Keratinocyte (primary cell): ENCODE measurements around the gene S100A7A. TPM values are rescaled to one million over a fixed set of nuclear protein-coding genes. Genes with fewer than 3 reads are reported as not detected.

ENCODE experiments used
- DNase-seq: peaks from one replicate; pipeline ENCODE4 v3.0.0-alpha.2; 2011; ENCODE audit warnings: low read depth, missing footprints, low spot score
- FAIRE-seq: peaks from 2 replicates; lab custom pipeline; 2011; peaks lifted over from hg19 to GRCh38; lab: Jason Lieb, UNC
- H2AFZ ChIP-seq: 2 replicates; pipeline ENCODE4 v1.6.0; 2012; ENCODE audit warnings: low read length, control low read depth, inconsistent platforms; ENCODE audit not compliant: control insufficient read depth
- H3K27ac ChIP-seq: 2 replicates; pipeline ENCODE4 v1.5.1; 2011; ENCODE audit warnings: low read length; ENCODE audit not compliant: control insufficient read depth, insufficient read depth
- H3K27me3 ChIP-seq: 3 replicates; pipeline ENCODE4 v1.6.0; 2011; ENCODE audit warnings: low read length; ENCODE audit not compliant: control insufficient read depth, insufficient read depth; ENCODE audit errors: extremely low read depth
- H3K36me3 ChIP-seq, 2 experiments: 2 replicates in 1 of 2; 3 replicates in 1 of 2; pipeline ENCODE4 v1.5.1; 2011; ENCODE audit warnings: low read length in 2 of 2, mild to moderate bottlenecking in 1 of 2; ENCODE audit not compliant: control insufficient read depth in 2 of 2, insufficient read depth in 2 of 2; ENCODE audit errors: extremely low read depth in 1 of 2
- H3K4me1 ChIP-seq: 3 replicates; pipeline ENCODE4 v1.5.1; 2011; ENCODE audit warnings: low read length; ENCODE audit not compliant: control insufficient read depth, insufficient read depth; ENCODE audit errors: extremely low read depth
- H3K4me2 ChIP-seq: 3 replicates; pipeline ENCODE4 v1.6.0; 2011; ENCODE audit warnings: low read depth, low read length; ENCODE audit not compliant: control insufficient read depth, insufficient read depth; ENCODE audit errors: extremely low read depth
- H3K4me3 ChIP-seq, 3 experiments: fragments of 200-600 bp in 1 of 3; sonication (generic) in 1 of 3; 2 replicates in 2 of 3; 3 replicates in 1 of 3; pipeline ENCODE4 v1.5.1; 2011 to 2016; ENCODE audit warnings: low read length in 3 of 3, mild to moderate bottlenecking in 3 of 3, control low read depth in 2 of 3, inconsistent platforms in 1 of 3, low read depth in 1 of 3, mixed read lengths in 1 of 3, mixed run types in 1 of 3, moderate library complexity in 1 of 3; ENCODE audit not compliant: control insufficient read depth in 2 of 3, insufficient read depth in 2 of 3; ENCODE audit errors: extremely low read depth in 1 of 3
- H3K79me2 ChIP-seq: 2 replicates; pipeline ENCODE4 v1.6.0; 2012; ENCODE audit warnings: low read length; ENCODE audit not compliant: control insufficient read depth, insufficient read depth
- H3K9ac ChIP-seq: 3 replicates; pipeline ENCODE4 v1.6.0; 2011; ENCODE audit warnings: low read length; ENCODE audit not compliant: control insufficient read depth, insufficient read depth; ENCODE audit errors: extremely low read depth
- H3K9me1 ChIP-seq: 3 replicates; pipeline ENCODE4 v1.6.0; 2011; ENCODE audit warnings: low read length; ENCODE audit not compliant: control insufficient read depth, insufficient read depth; ENCODE audit errors: extremely low read depth
- H3K9me3 ChIP-seq: 2 replicates; pipeline ENCODE4 v1.5.1; 2012; ENCODE audit warnings: low read depth, low read length; ENCODE audit not compliant: control insufficient read depth
- H4K20me1 ChIP-seq: 3 replicates; pipeline ENCODE4 v1.6.0; 2011; ENCODE audit warnings: low read length; ENCODE audit not compliant: control insufficient read depth, insufficient read depth; ENCODE audit errors: extremely low read depth
- EZH2 ChIP-seq: IDR thresholded peaks from one replicate; pipeline ENCODE4 v1.6.1; 2012; ENCODE audit warnings: inconsistent platforms, mild to moderate bottlenecking, low read length, moderate library complexity
- dilution Hi-C: fragments of 300-500 bp; cut with MboI; formaldehyde crosslinking; loops from one replicate; pipeline ENCODE4 v1.7.0; 2020; ENCODE audit warnings: low sequenced_read_pairs; ENCODE audit not compliant: extremely low pct_ligation_motif_present
- polyA plus RNA-seq, 5 experiments: library from polyadenylated mRNA; depleted of rRNA in 3 of 5; stranded (reverse) in 3 of 5; stranded (forward) in 1 of 5; unstranded in 1 of 5; fragments of >200 nt; gene quantifications; 1 replicate in 1 of 5; 2 replicates in 3 of 5; 3 replicates in 1 of 5; pipeline versions ENCODE4 v1.2.1 to v1.2.3, GENCODE V29; 2011 to 2012; ENCODE audit warnings: missing spikeins in 2 of 5, low read depth in 1 of 5, low replicate concordance in 1 of 5
- TF ChIP-seq, protein P1 (sequence below), 3 experiments: IDR thresholded peaks in 1 of 3; conservative IDR thresholded peaks in 1 of 3; optimal IDR thresholded peaks in 1 of 3; 2 replicates in 2 of 3; 3 replicates in 1 of 3; pipeline versions ENCODE3 to v1.5.1; 2011; ENCODE audit warnings: low read length in 3 of 3, mild to moderate bottlenecking in 3 of 3, moderate library complexity in 2 of 3, control low read depth in 1 of 3, inconsistent platforms in 1 of 3; ENCODE audit not compliant: insufficient read depth in 2 of 3; ENCODE audit errors: extremely low read depth in 1 of 3

Gene S100A7A
- polyA plus RNA-seq, 1 donor (not counting 4 experiments of a cell fraction or from before 2014, with no cell fraction given) = not detected

DNA sequence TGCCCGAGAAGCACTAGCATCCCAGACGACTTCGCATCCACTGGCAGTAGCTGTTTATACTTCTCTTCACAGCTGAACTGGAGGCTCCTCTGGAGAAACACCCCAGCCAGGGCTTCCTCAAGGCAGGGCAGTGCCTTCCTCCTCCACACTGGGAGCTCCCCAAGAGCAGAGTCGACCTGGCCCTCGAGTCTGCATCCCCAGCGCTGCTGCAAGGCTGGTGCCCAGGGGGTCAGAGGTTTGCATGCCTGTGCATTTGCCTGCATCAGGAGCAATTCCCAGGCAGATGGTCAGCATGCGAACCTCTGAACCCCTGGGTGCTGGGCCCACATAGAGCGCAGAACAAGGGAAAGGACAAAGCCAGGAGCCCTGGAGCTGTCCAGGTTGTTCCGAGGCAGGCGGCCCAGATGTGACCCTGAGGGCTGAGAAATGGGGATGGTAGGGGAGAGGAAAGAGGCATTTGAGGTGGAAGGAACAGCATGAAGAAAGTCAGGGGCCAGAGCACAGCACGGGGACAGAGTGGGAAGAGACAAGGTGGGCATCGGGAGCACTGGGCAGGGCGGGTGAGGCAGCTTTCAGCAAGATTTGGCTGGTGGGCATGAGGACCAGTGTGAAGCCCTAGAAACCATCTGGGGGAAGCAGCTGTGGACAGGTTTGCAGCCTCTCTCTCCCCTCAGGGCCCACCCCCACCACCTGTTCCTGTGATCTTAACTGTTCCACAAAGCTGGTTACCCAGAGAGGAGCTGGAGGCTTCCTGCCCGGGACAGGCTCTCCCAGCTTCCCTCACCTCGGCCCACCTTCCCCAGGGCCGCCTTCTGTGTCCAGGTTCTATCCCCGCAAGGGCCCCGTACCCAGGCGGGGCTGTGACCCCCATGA lies 19.0 kb upstream of the S100A7A start:
- Histone ChIP-seq H3K9me3 (no peaks in the 10 kb centered on the region), H3K9me1 (no peaks in the 10 kb centered on the region), H2AFZ (no peak overlapping the region), H3K27me3 (peaks cover 18% of the 10 kb centered on the region), H3K36me3 (no peaks in the 10 kb centered on the region), H3K9ac (no peak overlapping the region), H3K79me2 (no peaks in the 10 kb centered on the region), H3K4me1 (peaks cover 10% of the 10 kb centered on the region), H3K27ac (no peak overlapping the region), H3K4me3 (no peak overlapping the region), H4K20me1 (no peaks in the 10 kb centered on the region), H3K4me2 (no peak overlapping the region)
- no peak for FAIRE-seq
- dilution Hi-C loops = no loop called here
- DNase-seq = no peak
- TF ChIP-seq EZH2 = no peak
- TF ChIP-seq, protein P1, sequence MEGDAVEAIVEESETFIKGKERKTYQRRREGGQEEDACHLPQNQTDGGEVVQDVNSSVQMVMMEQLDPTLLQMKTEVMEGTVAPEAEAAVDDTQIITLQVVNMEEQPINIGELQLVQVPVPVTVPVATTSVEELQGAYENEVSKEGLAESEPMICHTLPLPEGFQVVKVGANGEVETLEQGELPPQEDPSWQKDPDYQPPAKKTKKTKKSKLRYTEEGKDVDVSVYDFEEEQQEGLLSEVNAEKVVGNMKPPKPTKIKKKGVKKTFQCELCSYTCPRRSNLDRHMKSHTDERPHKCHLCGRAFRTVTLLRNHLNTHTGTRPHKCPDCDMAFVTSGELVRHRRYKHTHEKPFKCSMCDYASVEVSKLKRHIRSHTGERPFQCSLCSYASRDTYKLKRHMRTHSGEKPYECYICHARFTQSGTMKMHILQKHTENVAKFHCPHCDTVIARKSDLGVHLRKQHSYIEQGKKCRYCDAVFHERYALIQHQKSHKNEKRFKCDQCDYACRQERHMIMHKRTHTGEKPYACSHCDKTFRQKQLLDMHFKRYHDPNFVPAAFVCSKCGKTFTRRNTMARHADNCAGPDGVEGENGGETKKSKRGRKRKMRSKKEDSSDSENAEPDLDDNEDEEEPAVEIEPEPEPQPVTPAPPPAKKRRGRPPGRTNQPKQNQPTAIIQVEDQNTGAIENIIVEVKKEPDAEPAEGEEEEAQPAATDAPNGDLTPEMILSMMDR (optimal IDR thresholded peaks at IDR 0.05 in 1 of 3, IDR thresholded peaks at IDR 0.05 in 1 of 3, conservative IDR thresholded peaks at IDR 0.05 in 1 of 3; ENCODE audit: extremely low read depth in 1 of 3, insufficient read depth in 2 of 3, low read length in 3 of 3) = no peak

DNA sequence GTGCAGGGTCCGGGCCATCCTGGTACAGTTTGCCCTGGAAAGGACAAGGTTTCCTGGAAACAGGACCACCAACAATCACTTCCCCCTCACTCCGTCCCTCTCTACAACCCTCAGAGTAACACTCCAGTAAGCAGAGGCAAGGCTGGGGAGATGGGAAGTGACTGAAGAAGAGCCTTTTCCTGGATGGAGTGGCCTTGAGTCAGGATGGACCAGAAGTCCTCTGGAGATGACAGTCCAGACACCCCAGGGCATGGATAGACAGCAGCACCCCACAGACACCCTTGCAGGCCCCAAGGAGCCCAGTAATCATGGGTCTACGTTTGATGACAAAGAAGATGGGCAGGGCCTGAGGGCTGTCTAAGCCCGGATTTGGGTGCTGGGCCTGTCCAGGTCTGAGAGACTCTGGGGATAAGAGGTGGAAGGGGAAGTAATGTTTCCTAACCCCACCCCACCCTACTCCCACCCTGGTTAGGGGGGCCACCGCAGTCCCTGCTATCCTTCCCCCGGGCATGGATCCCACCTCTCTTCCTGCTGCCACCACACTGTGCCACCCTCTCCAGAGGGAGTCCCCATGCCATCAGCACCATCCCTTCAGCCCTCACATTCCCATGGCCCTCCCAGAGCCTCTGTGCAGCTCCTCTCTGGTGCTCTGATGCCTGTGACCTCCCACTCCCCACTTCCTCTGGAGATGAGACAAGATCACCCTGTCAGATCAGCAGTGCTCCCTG lies 18.2 kb upstream of the S100A7A start:
- no peak overlapping the region for H2AFZ ChIP-seq
- H3K4me3 ChIP-seq = no peak overlapping the region
- no peaks in the 10 kb centered on the region for H3K79me2 ChIP-seq
- no peaks in the 10 kb centered on the region for H4K20me1 ChIP-seq
- no peak overlapping the region for H3K27ac ChIP-seq
- no peak for TF ChIP-seq EZH2
- TF ChIP-seq, protein P1 (optimal IDR thresholded peaks at IDR 0.05 in 1 of 3, IDR thresholded peaks at IDR 0.05 in 1 of 3, conservative IDR thresholded peaks at IDR 0.05 in 1 of 3; ENCODE audit: extremely low read depth in 1 of 3, insufficient read depth in 2 of 3, low read length in 3 of 3) = no peak
- DNase-seq (no peak), FAIRE-seq (no peak)
- peaks cover 20% of the 10 kb centered on the region for H3K27me3 ChIP-seq
- dilution Hi-C loops = no loop called here
- no peaks in the 10 kb centered on the region for H3K36me3 ChIP-seq
- H3K4me2 ChIP-seq = no peak overlapping the region
- H3K9me1 ChIP-seq = no peaks in the 10 kb centered on the region
- H3K9me3 ChIP-seq = no peaks in the 10 kb centered on the region
- H3K4me1 ChIP-seq = peaks cover 10% of the 10 kb centered on the region
- no peak overlapping the region for H3K9ac ChIP-seq
